ENCODE results near the gene MYH15. TPM values are rescaled to one million over a fixed set of nuclear protein-coding genes. Genes with fewer than 3 reads are reported as not detected.

The MYH15 gene
- total and polyA plus RNA-seq, 2 of the 8 experiments (the other 6 are each of a cell fraction or from before 2014, with no cell fraction given): under 0.01 TPM; not detected in 1

- H3K14ac ChIP-seq (ENCODE audit: insufficient read length): no peak overlapping the region
- H3K27me3 ChIP-seq (replicated peaks in 1 of 4; ENCODE audit: control insufficient read depth in 3 of 4, extremely low read depth in 1 of 4, insufficient read depth in 3 of 4, low read length in 3 of 4): no peaks in the 10 kb centered on the region
- no peak overlapping the region for H2BK120ac ChIP-seq (replicated peaks; ENCODE audit: low read depth, low read length)
- H3K9ac ChIP-seq (replicated peaks in 1 of 4; ENCODE audit: extremely low read depth in 1 of 4, low read depth in 3 of 4, low read length in 3 of 4): no peak overlapping the region
- no peak overlapping the region for H3K4me3 ChIP-seq (ENCODE audit: extremely low read depth in 1 of 4, insufficient read depth in 2 of 4, low read depth in 3 of 4, low read length in 4 of 4)
- no peak overlapping the region for H3K56ac ChIP-seq (replicated peaks; ENCODE audit: insufficient read length, low read depth, low read length)
- H4K8ac ChIP-seq (ENCODE audit: extremely low read depth, insufficient read depth, low read length): no peak overlapping the region
- no peak overlapping the region for H2BK12ac ChIP-seq (ENCODE audit: low read depth, low read length)
- TF ChIP-seq NRF1 (IDR thresholded peaks at IDR 0.05; ENCODE audit: low read depth, low read length) (no peak), GTF2F1 (IDR thresholded peaks at IDR 0.05; ENCODE audit: borderline replicate concordance, low read depth, low read length) (no peak), BRCA1 (IDR thresholded peaks at IDR 0.05; ENCODE audit: low read depth, low read length) (no peak), YY1 (IDR thresholded peaks at IDR 0.05; ENCODE audit: low read depth, low read length) (no peak), EP300 (IDR thresholded peaks at IDR 0.05; ENCODE audit: borderline replicate concordance in 1 of 2, low read depth in 2 of 2, low read length in 2 of 2) (no peak), CREB1 (IDR thresholded peaks at IDR 0.05) (no peak), EGR1 (IDR thresholded peaks at IDR 0.05; ENCODE audit: borderline replicate concordance, low read depth, low read length) (no peak), CBX8 (IDR thresholded peaks at IDR 0.05; ENCODE audit: borderline replicate concordance, low read depth, low read length) (no peak), SIRT6 (IDR thresholded peaks at IDR 0.05; ENCODE audit: low read length) (no peak), SIN3A (conservative IDR thresholded peaks at IDR 0.05 in 1 of 2, IDR thresholded peaks at IDR 0.05 in 1 of 2; ENCODE audit: low read depth in 1 of 2, low read length in 2 of 2) (no peak), SUZ12 (IDR thresholded peaks at IDR 0.05; ENCODE audit: low read length) (no peak)
- no peak overlapping the region for H4K5ac ChIP-seq (ENCODE audit: insufficient read length, low read depth, low read length)
- H2AFZ ChIP-seq (ENCODE audit: low read length): no peak overlapping the region
- 91% methylated on average over 3 of the region's 3 CpGs; no CpG with 5 or more reads in 1 of the 2 experiments for WGBS, 2 experiments (ENCODE audit: extremely low coverage in 1 of 2, insufficient coverage in 1 of 2, insufficient read length in 1 of 2, insufficient replicate concordance in 2 of 2, low coverage in 1 of 2, low lambda C conversion rate in 2 of 2, missing lambda C conversion rate in 1 of 2)
- no peak overlapping the region for H2BK15ac ChIP-seq (ENCODE audit: low read length)
- H3K36me3 ChIP-seq (ENCODE audit: control insufficient read depth in 2 of 4, insufficient read depth in 4 of 4, low read length in 3 of 4): no peaks in the 10 kb centered on the region
- H3K79me1 ChIP-seq (ENCODE audit: low read depth, low read length): no peaks in the 10 kb centered on the region
- no peaks in the 10 kb centered on the region for H3K79me2 ChIP-seq (ENCODE audit: control insufficient read depth in 1 of 2, insufficient read depth in 2 of 2, low read length in 2 of 2)
- ChIA-PET CTCF (ENCODE audit: partially characterized antibody) (no interaction called here), POLR2A (ENCODE audit: partially characterized antibody) (no interaction called here)
- H3K27ac ChIP-seq (ENCODE audit: low read depth, low read length): no peak overlapping the region
- no peak for FAIRE-seq
- no peaks in the 10 kb centered on the region for H3K4me1 ChIP-seq (replicated peaks in 1 of 4; ENCODE audit: control insufficient read depth in 3 of 4, insufficient read depth in 4 of 4, low read length in 3 of 4)
- H2BK20ac ChIP-seq (ENCODE audit: low read length): no peak overlapping the region
- H3K23ac ChIP-seq (ENCODE audit: insufficient read length): no peak overlapping the region
- no peaks in the 10 kb centered on the region for H3K9me3 ChIP-seq (ENCODE audit: insufficient read depth in 2 of 2, low read depth in 1 of 2, low read length in 1 of 2)
- no peak overlapping the region for H4K91ac ChIP-seq (replicated peaks; ENCODE audit: insufficient read length, low read length)
- H2BK5ac ChIP-seq (ENCODE audit: low read depth, low read length): no peak overlapping the region
- H3K18ac ChIP-seq (ENCODE audit: extremely low read depth, low read length): no peak overlapping the region
- H4K20me1 ChIP-seq (replicated peaks in 1 of 2; ENCODE audit: control insufficient read depth in 1 of 2, insufficient read depth in 2 of 2, low read length in 2 of 2): no peaks in the 10 kb centered on the region
- no peak overlapping the region for H2AK5ac ChIP-seq (ENCODE audit: low read depth, low read length)
- no peak overlapping the region for H3K4me2 ChIP-seq (ENCODE audit: insufficient read depth in 1 of 2, low read depth in 2 of 2, low read length in 2 of 2)
- DNase-seq (ENCODE audit: low read depth in 1 of 2, low spot score in 2 of 2): no peak
- no peaks in the 10 kb centered on the region for H3K23me2 ChIP-seq (ENCODE audit: low read depth, low read length)
- H3K4ac ChIP-seq (replicated peaks; ENCODE audit: insufficient read length, low read depth, low read length): no peak overlapping the region
Observed at GRCh38 chr3:108528459-108529252, 18.3 kb upstream of the MYH15 start.
